HepG2 (cell line): ENCODE data around the gene C16orf90. TPM values are rescaled to one million over a fixed set of nuclear protein-coding genes. Genes with fewer than 3 reads are reported as not detected.

Experiments
- ATAC-seq: fragments of 200-7000 bp; cut with Tn5 transposase; 3 replicates; pipeline ENCODE4 v1.9.1; 2020; ENCODE audit warnings: mild to moderate bottlenecking, moderate library complexity
- BruUV-seq: library from RNA; stranded (reverse); fragments of 400-500 nt; replicated peaks from 2 replicates; lab custom pipeline; 2021; lab: Mats Ljungman, UMichigan
- CTCF ChIA-PET: fragments of 300-600 bp; formaldehyde crosslinking; extraction: SDS; loops from one replicate; lab custom pipeline; 2021; ENCODE audit warnings: low total read pairs, inconsistent platforms, low intra/inter-chr PET ratio; lab: Yijun Ruan, JAX
- POLR2A ChIA-PET: fragments of 350-600 bp; sonication (Branson Sonifier 250); formaldehyde crosslinking; loops from one replicate; lab custom pipeline; 2020; ENCODE audit warnings: antibody characterized with exemption, inconsistent platforms; lab: Yijun Ruan, JAX
- DNase-seq: peaks from one replicate; pipeline ENCODE4 v3.0.0-alpha.2; 2015; ENCODE audit warnings: low spot score
- FAIRE-seq: peaks from 3 replicates; lab custom pipeline; 2011; peaks lifted over from hg19 to GRCh38; lab: Jason Lieb, UNC
- H2AFZ ChIP-seq: one replicate; pipeline ENCODE4 v1.6.1; 2011; ENCODE audit warnings: low read length, inconsistent platforms
- H3K27ac ChIP-seq: fragments of 300-600 bp; 3 replicates; pipeline ENCODE4 v1.8.0; 2011; ENCODE audit warnings: mixed run types, mild to moderate bottlenecking, mixed read lengths, low read length, inconsistent platforms; ENCODE audit not compliant: insufficient read depth; ENCODE audit errors: extremely low read length
- H3K27me3 ChIP-seq, 2 experiments: fragments of 200-600 bp in 1 of 2; 2 replicates in 1 of 2; 3 replicates in 1 of 2; pipeline versions ENCODE4 v1.6.0 to v1.8.0; 2011; ENCODE audit warnings: low read length in 2 of 2, mild to moderate bottlenecking in 2 of 2, moderate library complexity in 2 of 2, inconsistent platforms in 1 of 2; ENCODE audit not compliant: insufficient read depth in 2 of 2, control insufficient read depth in 1 of 2
- H3K36me3 ChIP-seq, 2 experiments: fragments of 200-600 bp in 1 of 2; replicated peaks in 1 of 2; 2 replicates in 1 of 2; 3 replicates in 1 of 2; pipeline versions ENCODE4 v1.5.1 to v1.8.0; 2011; ENCODE audit warnings: low read length in 2 of 2, inconsistent platforms in 1 of 2; ENCODE audit not compliant: insufficient read depth in 2 of 2, control insufficient read depth in 1 of 2
- H3K4me1 ChIP-seq: 2 replicates; pipeline ENCODE4 v1.5.1; 2012; ENCODE audit warnings: low read length, inconsistent platforms; ENCODE audit not compliant: insufficient read depth
- H3K4me2 ChIP-seq: 2 replicates; pipeline ENCODE4 v1.6.0; 2011; ENCODE audit warnings: low read depth, low read length, inconsistent platforms
- H3K4me3 ChIP-seq, 3 experiments: fragments of 200-600 bp in 1 of 3; sonication (generic), shearing (Covaris generic) in 1 of 3; replicated peaks in 1 of 3; 2 replicates each; pipeline ENCODE4 v1.5.1; 2011 to 2016; ENCODE audit warnings: low read length in 3 of 3, inconsistent platforms in 2 of 3, low read depth in 2 of 3, mild to moderate bottlenecking in 2 of 3, control low read depth in 1 of 3, mixed read lengths in 1 of 3; ENCODE audit not compliant: insufficient read depth in 1 of 3
- H3K79me2 ChIP-seq: one replicate; pipeline ENCODE4 v1.6.1; 2011; ENCODE audit warnings: low read length, inconsistent platforms; ENCODE audit not compliant: insufficient read depth
- H3K9ac ChIP-seq: 2 replicates; pipeline ENCODE4 v1.6.0; 2011; ENCODE audit warnings: mild to moderate bottlenecking, low read depth, low read length, inconsistent platforms; ENCODE audit not compliant: insufficient read depth
- H3K9me3 ChIP-seq: 2 replicates; pipeline ENCODE4 v1.5.1; 2012; ENCODE audit warnings: mild to moderate bottlenecking, low read length
- H4K20me1 ChIP-seq: 2 replicates; pipeline ENCODE4 v1.6.0; 2011; ENCODE audit warnings: inconsistent platforms, mild to moderate bottlenecking, low read length, moderate library complexity; ENCODE audit not compliant: insufficient read depth
- BATF2 ChIP-seq: sonication (generic); formaldehyde crosslinking; IDR thresholded peaks from 2 replicates; pipeline ENCODE4 v1.8.0; 2022; ENCODE audit warnings: mild to moderate bottlenecking, missing genetic modification reagents, moderate library complexity
- FOSL1 ChIP-seq: sonication (generic); formaldehyde crosslinking; IDR thresholded peaks from 2 replicates; pipeline ENCODE4 v1.9.0; 2021; ENCODE audit warnings: missing genetic modification reagents, borderline replicate concordance
- GATAD2A ChIP-seq: IDR thresholded peaks from 2 replicates; pipeline ENCODE4 v1.6.1; 2016
- JUND ChIP-seq: sonication (generic); formaldehyde crosslinking; IDR thresholded peaks from 2 replicates; pipeline ENCODE4 v1.8.0; 2022; ENCODE audit warnings: mild to moderate bottlenecking, missing genetic modification reagents
- NAIF1 ChIP-seq: sonication (generic); formaldehyde crosslinking; IDR thresholded peaks from 2 replicates; pipeline ENCODE4 v1.5.0; 2020; ENCODE audit warnings: mild to moderate bottlenecking, missing genetic modification reagents, borderline replicate concordance
- NCOA5 ChIP-seq: sonication (generic); formaldehyde crosslinking; IDR thresholded peaks from 2 replicates; pipeline ENCODE4 v1.4.0; 2020; ENCODE audit warnings: missing genetic modification reagents
- NFE2 ChIP-seq: sonication (generic); formaldehyde crosslinking; IDR thresholded peaks from 2 replicates; pipeline ENCODE4 v1.4.0; 2020; ENCODE audit warnings: missing genetic modification reagents
- NFE2L2 ChIP-seq: fragments of 150-350 bp; IDR thresholded peaks from 2 replicates; pipeline ENCODE4 v1.6.1; 2014; ENCODE audit warnings: low read length
- PRPF4 ChIP-seq: fragments of 200-400 bp; formaldehyde crosslinking; IDR thresholded peaks from 2 replicates; pipeline ENCODE4 v1.6.1; 2016; ENCODE audit warnings: low read length, low read depth; ENCODE audit not compliant: poor library complexity, severe bottlenecking
- ZBTB38 ChIP-seq: sonication (generic); formaldehyde crosslinking; IDR thresholded peaks from 2 replicates; pipeline ENCODE4 v1.5.1; 2020; ENCODE audit warnings: mild to moderate bottlenecking, missing genetic modification reagents
- ZC3H13 ChIP-seq: sonication (generic); formaldehyde crosslinking; IDR thresholded peaks from 2 replicates; pipeline ENCODE4 v1.8.1; 2023; ENCODE audit warnings: mild to moderate bottlenecking, missing genetic modification reagents, moderate library complexity
- ZFX ChIP-seq: sonication (generic); formaldehyde crosslinking; IDR thresholded peaks from 2 replicates; pipeline ENCODE4 v1.4.0; 2020; ENCODE audit warnings: mild to moderate bottlenecking, low read depth, missing genetic modification reagents, moderate library complexity
- ZNF296 ChIP-seq: sonication (generic); formaldehyde crosslinking; conservative IDR thresholded peaks from 2 replicates; pipeline ENCODE4 v1.5.0; 2020; ENCODE audit warnings: mild to moderate bottlenecking, missing genetic modification reagents
- WGBS: methylation state at CpG from one replicate; pipeline ENCODE4 v1.1.6; 2017; ENCODE audit warnings: low lambda C conversion rate; 5-methylcytosine and 5-hydroxymethylcytosine counted together
- in situ Hi-C: cut with HindIII; loops from 2 replicates; pipeline ENCODE4 v1.10.0; 2017; ENCODE audit warnings: low pct_unique_long_range_greater_than_20kb; ENCODE audit not compliant: extremely low pct_ligation_motif_present
- intact Hi-C: fragments of 100-400 bp; cut with micrococcal nuclease; formaldehyde crosslinking; loops from one replicate; pipeline ENCODE4 v1.10.0; 2022; ENCODE audit not compliant: unreplicated experiment
- polyA plus RNA-seq, 8 experiments: library from polyadenylated mRNA; depleted of rRNA in 3 of 8; stranded (reverse) in 7 of 8; unstranded in 1 of 8; fragments of >200 nt; fragmentation: Illumina TruSeq in 4 of 8; extraction: Trizol in 4 of 8; gene quantifications; 2 replicates each; pipeline versions ENCODE4 v1.2.1 to v1.2.3, GENCODE V29; 2011 to 2016; ENCODE audit warnings: low read depth in 4 of 8, missing spikeins in 1 of 8, mixed read lengths in 1 of 8; ENCODE audit not compliant: insufficient read depth in 1 of 8
- total RNA-seq, 5 experiments: library from RNA; depleted of rRNA; stranded (reverse); fragments of >200 nt; fragmentation: Illumina TruSeq; extraction: Trizol; gene quantifications; 2 replicates each; pipeline ENCODE4 v1.2.3, GENCODE V29; 2016; ENCODE audit warnings: low read depth in 1 of 5

The C16orf90 gene
- total and polyA plus RNA-seq, 2 of the 13 experiments (the other 11 are each of a cell fraction or from before 2014, with no cell fraction given) = not detected

GRCh38 chr16:3503523-3503922 lies 8.2 kb upstream of the C16orf90 start:
- intact Hi-C loops = no loop called here
- peaks cover 8% of the 10 kb centered on the region for H3K79me2 ChIP-seq
- H3K27me3 ChIP-seq = no peaks in the 10 kb centered on the region
- BruUV-seq = no TSS peak
- H4K20me1 ChIP-seq = no peaks in the 10 kb centered on the region
- no peak overlapping the region for H3K4me2 ChIP-seq
- no peak overlapping the region for H3K27ac ChIP-seq
- 90% methylated on average over 6 of the region's 6 CpGs for WGBS
- H3K9me3 ChIP-seq = no peaks in the 10 kb centered on the region
- H3K36me3 ChIP-seq = peaks cover 2 to 4% of the 10 kb centered on the region in 2 experiments; a peak in 1 of 5 replicates
- in situ Hi-C loops = no loop called here
- DNase-seq = no peak
- no peak for FAIRE-seq
- no peak overlapping the region for H3K9ac ChIP-seq
- TF ChIP-seq NFE2 (CRISPR knock-in tag) = no peak
- H3K4me3 ChIP-seq = no peak overlapping the region
- H2AFZ ChIP-seq = no peak overlapping the region
- no peak for ATAC-seq
- CTCF ChIA-PET = no interaction called here
- H3K4me1 ChIP-seq = peaks cover 15% of the 10 kb centered on the region
- POLR2A ChIA-PET = no interaction called here

GRCh38 chr16:3501783-3502400 lies 6.6 kb upstream of the C16orf90 start:
- no peak for ATAC-seq
- peak overlapping the region; percentile 68 to 81 (median 70) for H3K4me3 ChIP-seq
- H3K9me3 ChIP-seq = no peaks in the 10 kb centered on the region
- H3K9ac ChIP-seq = peak overlapping the region; percentile 71
- DNase-seq = no peak
- 83% methylated on average over 22 of the region's 22 CpGs for WGBS
- no peak overlapping the region for H2AFZ ChIP-seq
- no peaks in the 10 kb centered on the region for H3K27me3 ChIP-seq
- peaks cover 8% of the 10 kb centered on the region for H3K79me2 ChIP-seq
- no TSS peak for BruUV-seq
- no peaks in the 10 kb centered on the region for H4K20me1 ChIP-seq
- TF ChIP-seq ZC3H13 (no peak), NFE2L2 (no peak), GATAD2A (no peak), FOSL1 (no peak), ZFX (CRISPR knock-in tag) (no peak), NAIF1 (CRISPR knock-in tag) (no peak), BATF2 (CRISPR knock-in tag) (no peak), NCOA5 (CRISPR knock-in tag) (no peak), ZNF296 (CRISPR knock-in tag) (no peak), ZBTB38 (CRISPR knock-in tag) (peak; percentile 55; the same call in 1 of the 2 replicates), JUND (CRISPR knock-in tag) (no peak), PRPF4 (peak; percentile 20)
- no peak for FAIRE-seq
- ChIA-PET POLR2A (interaction anchor here (1.5 to 1.7 kb wide), 2 partner anchors 44 to 219 kb away, joined by 3 to 6 read pairs; partner anchors contain the start of gene ZNF263), CTCF (no interaction called here)
- in situ Hi-C loops (no loop called here), intact Hi-C loops (loop anchor here (2.0 kb wide), 1 partner anchor 235 kb away; no protein-coding TSS in a partner anchor)
- H3K27ac ChIP-seq = peak overlapping the region; percentile 83
- H3K36me3 ChIP-seq = peaks cover 2 to 4% of the 10 kb centered on the region in 2 experiments; a peak in 1 of 5 replicates
- H3K4me1 ChIP-seq = peaks cover 15% of the 10 kb centered on the region
- H3K4me2 ChIP-seq = peak overlapping the region; percentile 72
